ENCODE results near the gene BAG5.

The BAG5 gene

DNA sequence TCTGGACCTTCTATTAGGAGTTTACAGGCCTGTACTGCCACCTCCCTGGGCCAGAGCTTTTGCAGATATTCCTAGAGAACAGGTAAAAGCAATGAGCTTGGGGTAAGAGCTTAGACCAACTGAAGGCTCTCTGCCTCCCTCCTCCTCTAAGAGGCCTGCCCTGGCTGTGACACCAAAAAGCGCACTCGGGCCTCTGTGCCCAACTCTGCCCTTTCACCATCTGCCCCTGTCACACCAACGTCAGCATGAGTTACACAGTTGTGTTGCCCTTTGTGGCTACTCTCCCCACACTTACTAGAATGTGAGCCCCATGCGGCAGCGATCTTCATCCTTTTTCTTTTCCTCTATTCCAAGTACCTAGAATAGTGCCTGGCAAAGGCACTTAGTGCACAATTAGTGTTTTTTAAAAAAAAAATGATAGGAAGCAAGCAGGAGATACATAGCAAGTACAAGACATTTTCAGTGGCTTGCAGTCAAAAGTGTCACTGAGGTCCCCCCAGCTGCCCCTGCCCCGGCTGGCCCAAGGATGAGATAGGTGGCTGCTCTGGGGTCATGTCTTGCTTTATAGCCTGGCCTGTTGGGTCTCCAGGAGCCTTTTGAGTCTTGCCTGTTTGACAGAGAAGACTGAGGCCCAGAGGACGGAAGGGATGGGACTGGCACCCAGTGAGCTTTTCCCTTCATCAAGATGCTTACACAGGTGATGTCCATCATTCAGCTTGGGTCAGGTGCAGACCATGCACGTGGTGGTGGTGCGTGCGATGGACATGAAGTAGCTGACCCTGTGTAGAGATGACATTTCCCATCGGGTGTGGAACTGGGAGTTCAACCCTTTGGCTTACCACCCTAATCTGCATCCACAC is 52.4 kb downstream of the BAG5 start:
- no peak for DNase-seq (ENCODE audit: low read depth)

DNA sequence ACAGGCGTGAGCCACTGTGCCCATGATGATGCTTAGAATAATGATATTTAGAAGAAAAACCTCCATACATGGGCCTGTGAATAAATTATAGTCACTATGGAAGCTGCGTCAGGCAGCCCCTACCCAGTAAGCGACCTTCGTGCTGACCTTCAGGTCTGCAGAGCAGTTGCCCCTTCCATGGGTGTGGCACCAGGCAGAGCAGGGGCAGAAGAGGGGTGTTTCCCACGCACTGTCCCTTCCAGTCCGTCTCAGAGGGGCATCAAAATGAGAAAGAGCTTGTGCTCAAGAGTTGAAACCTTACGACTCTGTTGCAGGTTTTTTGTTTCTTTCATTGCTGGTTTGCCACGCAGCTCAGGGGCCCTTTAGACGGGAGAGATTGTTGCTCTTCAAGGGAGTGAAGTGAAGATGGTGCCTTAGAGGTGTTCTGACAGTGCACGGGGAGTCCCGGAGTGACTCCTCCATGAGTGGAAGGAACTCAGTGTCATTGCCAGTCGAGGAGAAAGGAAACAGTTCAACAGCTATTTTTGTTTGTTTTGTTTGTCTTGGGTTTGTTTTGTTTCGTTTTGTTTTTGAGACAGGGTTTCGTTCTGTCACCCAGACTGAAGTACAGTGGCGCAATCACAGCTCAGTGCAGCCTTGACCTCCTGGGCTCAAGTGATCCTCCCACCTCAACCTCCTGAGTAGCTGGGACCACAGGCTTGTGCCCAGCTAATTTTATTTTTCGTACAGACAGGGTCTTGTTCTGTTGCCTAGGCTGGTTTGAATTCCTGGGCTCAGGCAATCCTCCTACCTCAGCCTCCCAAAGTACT is 53.7 kb downstream of the BAG5 start:
- no peak for DNase-seq (ENCODE audit: low read depth)

DNA sequence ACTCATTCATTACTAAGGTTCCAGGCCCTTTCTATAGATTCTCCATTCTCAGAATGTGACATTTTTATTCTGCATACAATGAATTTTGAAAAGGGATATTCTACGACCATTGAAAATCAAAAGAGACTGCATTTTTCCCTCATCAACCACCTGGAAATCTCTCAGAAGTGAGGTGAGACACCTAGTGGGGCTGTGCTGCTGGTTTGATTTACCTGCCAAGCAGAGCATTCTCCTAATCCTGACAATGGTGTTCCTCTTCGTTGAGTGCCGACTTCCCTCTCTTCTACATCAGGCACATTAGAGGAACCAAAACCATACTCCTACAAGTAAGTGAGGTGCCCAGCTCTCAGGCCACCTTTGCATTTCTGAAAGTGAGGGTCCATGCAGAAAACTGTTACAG is 54.7 kb downstream of the BAG5 start:
- no peak for DNase-seq (ENCODE audit: low read depth)

Data from activated T-cell treated with anti-CD3 and anti-CD28 coated beads for 48 hours (primary cell).